Activated CD4-positive, alpha-beta T cell treated with anti-CD3 and anti-CD28 coated beads for 24 hours (primary cell): Measurements from ENCODE around the gene NDRG3.
"Not testable (repeated sequence)": the region's sequence is repeated elsewhere in the genome, so short reads cannot be mapped to it uniquely, and the experiment has no call there.

Experiments
- DNase-seq, 2 donors: peaks; one replicate each; pipeline ENCODE4 v3.0.0-alpha.2; 2020; ENCODE audit warnings: low read depth in 2 of 2

Gene NDRG3

GRCh38 chr20:36688630-36689029 lies 57.3 kb downstream of the NDRG3 start:
- DNase-seq = no peak

- DNase-seq = no peak
Observed at GRCh38 chr20:36687850-36688249, 58.0 kb downstream of the NDRG3 start.

GRCh38 chr20:36686944-36687343 lies 58.9 kb downstream of the NDRG3 start:
- no peak for DNase-seq

GRCh38 chr20:36686504-36686903 lies 59.4 kb downstream of the NDRG3 start:
- no peak for DNase-seq

- no peak for DNase-seq
Observed at GRCh38 chr20:36684747-36685146, 61.1 kb downstream of the NDRG3 start.

- DNase-seq = no peak
Observed at GRCh38 chr20:36682311-36682710, 63.6 kb downstream of the NDRG3 start.

GRCh38 chr20:36677422-36677771 lies 68.5 kb downstream of the NDRG3 start:
- DNase-seq = no peak

- no peak for DNase-seq
Observed at GRCh38 chr20:36676701-36677421, 69.0 kb downstream of the NDRG3 start.

GRCh38 chr20:36675545-36675944 lies 70.3 kb downstream of the NDRG3 start:
- not testable (repeated sequence) for DNase-seq

GRCh38 chr20:36672991-36673390 lies 72.9 kb downstream of the NDRG3 start:
- DNase-seq = no peak

GRCh38 chr20:36670665-36671357 lies 75.1 kb downstream of the NDRG3 start:
- DNase-seq = no peak

- no peak for DNase-seq
Observed at GRCh38 chr20:36666181-36666740, 79.6 kb downstream of the NDRG3 start.

- DNase-seq = no peak
Observed at GRCh38 chr20:36663031-36663430, 82.9 kb downstream of the NDRG3 start.

- DNase-seq = no peak
Observed at GRCh38 chr20:36658300-36658699, 87.6 kb downstream of the NDRG3 start.

- DNase-seq = no peak
Observed at GRCh38 chr20:36656733-36657132, 89.2 kb downstream of the NDRG3 start.

- no peak for DNase-seq
Observed at GRCh38 chr20:36655004-36655403, 90.9 kb downstream of the NDRG3 start.

- no peak for DNase-seq
Observed at GRCh38 chr20:36654506-36654905, 91.4 kb downstream of the NDRG3 start.

GRCh38 chr20:36653456-36653855 lies 92.4 kb downstream of the NDRG3 start:
- DNase-seq = no peak

GRCh38 chr20:36647196-36648121 lies 98.4 kb downstream of the NDRG3 start:
- no peak for DNase-seq

- DNase-seq = no peak
Observed at GRCh38 chr20:36646678-36647077, 99.2 kb downstream of the NDRG3 start.

- DNase-seq = peak; percentile 22 to 44
Observed at GRCh38 chr20:36645998-36646397, 99.9 kb downstream of the NDRG3 start, which contains the start of gene SLA2. Gene SLA2, minus strand, starts transcription at chr20:36646196. Its CDS starts 4,861 bp downstream, at chr20:36641335.

- no peak for DNase-seq
Observed at GRCh38 chr20:36645353-36645752, 100.5 kb downstream of the NDRG3 start.
